Transverse colon (tissue), 4 donors: ENCODE results near the gene PKD1. TPM values are rescaled to one million over a fixed set of nuclear protein-coding genes. Genes with fewer than 3 reads are reported as not detected.

Experiments
- DNase-seq: peaks from one replicate; pipeline ENCODE4 v3.0.0-alpha.2; 2019
- H3K27ac ChIP-seq, 4 donors: fragments of 200-600 bp; sonication (generic); 2 replicates each; pipeline ENCODE4 v1.5.1; 2016 to 2018; ENCODE audit warnings: inconsistent platforms in 4 of 4
- H3K27me3 ChIP-seq: fragments of 200-600 bp; sonication (generic); 2 replicates; pipeline ENCODE4 v1.5.1; 2017; ENCODE audit warnings: inconsistent platforms
- H3K36me3 ChIP-seq, 4 donors: fragments of 200-600 bp; sonication (generic); 2 replicates each; pipeline ENCODE4 v1.5.1; 2017 to 2019; ENCODE audit warnings: inconsistent platforms in 4 of 4
- H3K4me1 ChIP-seq, 4 donors: fragments of 200-600 bp; sonication (generic); 2 replicates each; pipeline ENCODE4 v1.5.1; 2017 to 2020; ENCODE audit warnings: inconsistent platforms in 4 of 4
- H3K4me3 ChIP-seq, 4 donors: fragments of 200-600 bp; sonication (generic); 1 replicate in 1 of 4; 2 replicates in 3 of 4; pipeline versions ENCODE4 v1.5.1 to v1.6.1; 2017 to 2019; ENCODE audit warnings: inconsistent platforms in 4 of 4
- H3K9me3 ChIP-seq, 2 donors: fragments of 200-600 bp; sonication (generic); 2 replicates each; pipeline ENCODE4 v1.5.1; 2017 to 2019; ENCODE audit warnings: inconsistent platforms in 2 of 2
- EP300 ChIP-seq: sonication (generic); formaldehyde crosslinking; IDR thresholded peaks from one replicate; pipeline ENCODE4 v1.6.1; 2017; ENCODE audit warnings: antibody characterized with exemption, low read depth
- POLR2A ChIP-seq: fragments of 450-650 bp; IDR thresholded peaks from one replicate; pipeline ENCODE4 v1.6.1; 2016; ENCODE audit warnings: antibody characterized with exemption, mild to moderate bottlenecking, moderate library complexity
- POLR2AphosphoS5 ChIP-seq, 3 donors: sonication (generic); formaldehyde crosslinking; IDR thresholded peaks; one replicate each; pipeline ENCODE4 v1.6.1; 2016; ENCODE audit warnings: antibody characterized with exemption in 3 of 3
- WGBS, 2 donors: methylation state at CpG; one replicate each; pipeline ENCODE4 v1.1.5; 2018; ENCODE audit warnings: low coverage in 1 of 2; 5-methylcytosine and 5-hydroxymethylcytosine counted together
- in situ Hi-C, 4 donors: fragments of 200-750 bp; cut with MboI; loops; one replicate each; pipeline versions ENCODE4 v1.15.0 to v1.15.1; 2017; ENCODE audit warnings: low sequenced_read_pairs in 3 of 4, low pct_ligation_motif_present in 1 of 4, low pct_unique_long_range_greater_than_20kb in 1 of 4
- intact Hi-C: fragments of 100-400 bp; cut with DNase I; formaldehyde crosslinking; loops from one replicate; pipeline ENCODE4 v1.15.1; 2023; ENCODE audit warnings: low total_unique reads
- total RNA-seq, 4 donors: library from RNA; depleted of rRNA; stranded (reverse); fragments of >200 nt; gene quantifications; one replicate each; pipeline ENCODE4 v1.1.0, GENCODE V29; 2016
- TF ChIP-seq, protein P1 (sequence below), 5 experiments: fragments of 200-600 bp in 3 of 5; fragments of 450-650 bp in 2 of 5; sonication (generic) in 3 of 5; IDR thresholded peaks; 1 replicate in 2 of 5; 2 replicates in 3 of 5; pipeline ENCODE4 v1.5.1; 2016 to 2017; ENCODE audit warnings: antibody characterized with exemption in 5 of 5, inconsistent platforms in 3 of 5, mild to moderate bottlenecking in 2 of 5, moderate library complexity in 1 of 5

Gene PKD1
- total RNA-seq, 4 donors from 2014 or later = 131 to 1,015 (median 289) TPM

- H3K27me3 ChIP-seq = no peaks in the 10 kb centered on the region
- intact Hi-C loops = loop anchor here (10.0 kb wide), 1 partner anchor 1608 kb away; no protein-coding TSS in a partner anchor
- no peaks in the 10 kb centered on the region for H3K9me3 ChIP-seq
- 61% methylated on average over 20 of the region's 22 CpGs; no CpG with 5 or more reads in 1 of the 2 donors for WGBS, 2 donors
- H3K36me3 ChIP-seq = no peaks in the 10 kb centered on the region
- peaks cover 58 to 90% (median 78%) of the 10 kb centered on the region in 4 donors for H3K4me1 ChIP-seq
- H3K27ac ChIP-seq = peak overlapping the region; percentile 76 to 87 (median 82)
- H3K4me3 ChIP-seq = no peak overlapping the region
- in situ Hi-C loops = no loop called here
- DNase-seq = no peak
- TF ChIP-seq EP300 = no peak
- TF ChIP-seq, protein P1, sequence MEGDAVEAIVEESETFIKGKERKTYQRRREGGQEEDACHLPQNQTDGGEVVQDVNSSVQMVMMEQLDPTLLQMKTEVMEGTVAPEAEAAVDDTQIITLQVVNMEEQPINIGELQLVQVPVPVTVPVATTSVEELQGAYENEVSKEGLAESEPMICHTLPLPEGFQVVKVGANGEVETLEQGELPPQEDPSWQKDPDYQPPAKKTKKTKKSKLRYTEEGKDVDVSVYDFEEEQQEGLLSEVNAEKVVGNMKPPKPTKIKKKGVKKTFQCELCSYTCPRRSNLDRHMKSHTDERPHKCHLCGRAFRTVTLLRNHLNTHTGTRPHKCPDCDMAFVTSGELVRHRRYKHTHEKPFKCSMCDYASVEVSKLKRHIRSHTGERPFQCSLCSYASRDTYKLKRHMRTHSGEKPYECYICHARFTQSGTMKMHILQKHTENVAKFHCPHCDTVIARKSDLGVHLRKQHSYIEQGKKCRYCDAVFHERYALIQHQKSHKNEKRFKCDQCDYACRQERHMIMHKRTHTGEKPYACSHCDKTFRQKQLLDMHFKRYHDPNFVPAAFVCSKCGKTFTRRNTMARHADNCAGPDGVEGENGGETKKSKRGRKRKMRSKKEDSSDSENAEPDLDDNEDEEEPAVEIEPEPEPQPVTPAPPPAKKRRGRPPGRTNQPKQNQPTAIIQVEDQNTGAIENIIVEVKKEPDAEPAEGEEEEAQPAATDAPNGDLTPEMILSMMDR (IDR thresholded peaks at IDR 0.05) = no peak
- peak in 1 of 3 donors; percentile 23 for TF ChIP-seq POLR2AphosphoS5 (IDR thresholded peaks at IDR 0.05)
- TF ChIP-seq POLR2A = no peak
Measured at GRCh38 chr16:2042171-2042985, 93.3 kb downstream of the PKD1 start.

DNA sequence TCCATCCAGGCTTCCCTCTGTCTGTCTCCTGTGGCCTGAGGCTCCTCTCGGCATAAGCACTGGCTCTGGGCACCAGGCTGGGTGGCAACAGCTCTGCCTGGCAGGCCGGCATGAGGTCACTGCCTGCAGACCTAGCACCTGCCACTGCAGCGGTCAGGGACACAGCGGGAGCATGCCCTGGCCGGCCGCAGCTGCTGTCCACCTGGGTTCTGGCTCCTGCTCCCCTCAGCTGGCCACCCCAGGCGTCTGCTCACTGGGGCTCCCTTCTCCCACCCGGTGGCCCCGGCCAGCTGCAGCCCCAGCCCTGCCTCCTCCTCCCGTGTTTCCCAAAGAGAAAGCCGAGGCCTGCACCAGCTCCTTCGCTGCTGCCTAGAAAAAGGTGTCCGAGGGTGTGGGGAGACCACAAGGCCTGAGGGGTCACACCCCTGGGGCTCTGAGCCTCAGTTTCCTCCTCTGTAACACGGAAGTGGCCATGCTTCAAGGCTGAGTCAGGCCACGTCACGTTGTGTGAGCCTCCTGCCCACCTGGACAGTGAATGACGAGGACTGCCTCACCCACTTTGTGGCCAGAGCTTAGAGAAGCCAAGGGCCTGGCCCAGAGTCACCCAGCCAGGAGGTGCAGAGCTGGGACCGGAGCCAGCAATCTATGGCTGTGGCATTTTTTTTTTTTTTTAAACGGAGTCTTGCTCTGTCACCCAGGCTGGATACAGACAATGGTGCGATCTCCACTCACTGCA lies 94.7 kb downstream of the PKD1 start:
- in situ Hi-C loops (no loop called here), intact Hi-C loops (loop anchor here (10.0 kb wide), 1 partner anchor 1606 kb away; no protein-coding TSS in a partner anchor)
- Histone ChIP-seq H3K4me1 (peaks cover 60 to 89% (median 72%) of the 10 kb centered on the region in 4 donors), H3K27me3 (no peaks in the 10 kb centered on the region), H3K27ac (peak overlapping the region; percentile 76 to 87 (median 82)), H3K36me3 (no peaks in the 10 kb centered on the region), H3K4me3 (no peak overlapping the region), H3K9me3 (no peaks in the 10 kb centered on the region)
- 59% methylated on average over 10 of the region's 20 CpGs; no CpG with 5 or more reads in 1 of the 2 donors for WGBS, 2 donors
- DNase-seq = peak; percentile 80
- TF ChIP-seq POLR2AphosphoS5 (IDR thresholded peaks at IDR 0.05) = peak in 2 of 3 donors; percentile 8 to 27
- no peak for TF ChIP-seq POLR2A
- TF ChIP-seq, protein P1 (IDR thresholded peaks at IDR 0.05) = no peak

GRCh38 chr16:2040041-2040786 lies 95.5 kb downstream of the PKD1 start:
- Histone ChIP-seq H3K27me3 (no peaks in the 10 kb centered on the region), H3K36me3 (no peaks in the 10 kb centered on the region), H3K4me1 (peaks cover 68 to 91% (median 80%) of the 10 kb centered on the region in 4 donors), H3K27ac (peak overlapping the region; percentile 76 to 87 (median 82)), H3K4me3 (no peak overlapping the region), H3K9me3 (no peaks in the 10 kb centered on the region)
- TF ChIP-seq, protein P1 (IDR thresholded peaks at IDR 0.05) = no peak
- no peak for TF ChIP-seq EP300
- TF ChIP-seq POLR2AphosphoS5 (IDR thresholded peaks at IDR 0.05) = no peak
- TF ChIP-seq POLR2A = no peak
- intact Hi-C loops = loop anchor here (10.0 kb wide), 1 partner anchor 1605 kb away; no protein-coding TSS in a partner anchor
- in situ Hi-C loops = no loop called here
- WGBS, 2 donors = 83% methylated on average over 22 of the region's 24 CpGs; no CpG with 5 or more reads in 1 of the 2 donors
- DNase-seq = no peak
